Measurements from ENCODE around the gene LAMA2. TPM values are rescaled to one million over a fixed set of nuclear protein-coding genes. Genes with fewer than 3 reads are reported as not detected.

LAMA2 gene
- total and polyA plus RNA-seq, 5 donors from 2014 or later, result 0.06 to 0.47 (median 0.09) TPM

GRCh38 chr6:129289442-129289841 is 406.5 kb downstream of the LAMA2 start:
- no peaks in the 10 kb centered on the region for H3K4me1 Mint-ChIP-seq
- H3K27ac ChIP-seq (ENCODE audit: insufficient read depth, low read length, poor library complexity, severe bottlenecking), result no peak overlapping the region
- H3K36me3 ChIP-seq (ENCODE audit: control insufficient read depth, insufficient read depth, low read length), result no peaks in the 10 kb centered on the region
- ATAC-seq (ENCODE audit: low read depth in 2 of 2), result no peak
- no peak overlapping the region for H3K4me3 Mint-ChIP-seq
- no peaks in the 10 kb centered on the region for H3K9me3 Mint-ChIP-seq
- H3K4me3 ChIP-seq (ENCODE audit: low read depth, low read length), result no peak overlapping the region
- no peaks in the 10 kb centered on the region for H3K4me1 ChIP-seq (ENCODE audit: control insufficient read depth, insufficient read depth, low read length, poor library complexity, severe bottlenecking)
- H3K27ac Mint-ChIP-seq, result no peak overlapping the region
- no peak for DNase-seq
- no peaks in the 10 kb centered on the region for H3K36me3 Mint-ChIP-seq
- H3K27me3 Mint-ChIP-seq, result peaks cover 6% of the 10 kb centered on the region
- H3K9me3 ChIP-seq (ENCODE audit: control insufficient read depth in 2 of 2, low read length in 2 of 2), result no peaks in the 10 kb centered on the region
- peaks cover 3% of the 10 kb centered on the region for H3K27me3 ChIP-seq (ENCODE audit: control insufficient read depth, insufficient read depth, low read length)

- Histone ChIP-seq H3K4me1 (ENCODE audit: control insufficient read depth, insufficient read depth, low read length, poor library complexity, severe bottlenecking) (no peaks in the 10 kb centered on the region), H3K27ac (ENCODE audit: insufficient read depth, low read length, poor library complexity, severe bottlenecking) (no peak overlapping the region), H3K9me3 (ENCODE audit: control insufficient read depth in 2 of 2, low read length in 2 of 2) (no peaks in the 10 kb centered on the region), H3K4me3 (ENCODE audit: low read depth, low read length) (no peak overlapping the region), H3K27me3 (ENCODE audit: control insufficient read depth, insufficient read depth, low read length) (peaks cover under 1% of the 10 kb centered on the region), H3K36me3 (ENCODE audit: control insufficient read depth, insufficient read depth, low read length) (no peaks in the 10 kb centered on the region)
- Mint-ChIP-seq H3K36me3 (no peaks in the 10 kb centered on the region), H3K27me3 (peaks cover 6% of the 10 kb centered on the region), H3K4me1 (no peaks in the 10 kb centered on the region), H3K4me3 (no peak overlapping the region), H3K27ac (no peak overlapping the region), H3K9me3 (no peaks in the 10 kb centered on the region)
- ATAC-seq (ENCODE audit: low read depth in 2 of 2) (no peak), DNase-seq (no peak)
Measured at GRCh38 chr6:129292836-129293235, 409.9 kb downstream of the LAMA2 start.

- Histone ChIP-seq H3K4me1 (ENCODE audit: control insufficient read depth, insufficient read depth, low read length, poor library complexity, severe bottlenecking) (no peaks in the 10 kb centered on the region), H3K27ac (ENCODE audit: insufficient read depth, low read length, poor library complexity, severe bottlenecking) (no peak overlapping the region), H3K4me3 (ENCODE audit: low read depth, low read length) (no peak overlapping the region), H3K36me3 (ENCODE audit: control insufficient read depth, insufficient read depth, low read length) (no peaks in the 10 kb centered on the region), H3K9me3 (ENCODE audit: control insufficient read depth in 2 of 2, low read length in 2 of 2) (no peaks in the 10 kb centered on the region), H3K27me3 (ENCODE audit: control insufficient read depth, insufficient read depth, low read length) (no peaks in the 10 kb centered on the region)
- H3K27me3 Mint-ChIP-seq, result peaks cover 16% of the 10 kb centered on the region
- no peak for ATAC-seq (ENCODE audit: low read depth in 2 of 2)
- H3K9me3 Mint-ChIP-seq, result no peaks in the 10 kb centered on the region
- DNase-seq, result no peak
- no peak overlapping the region for H3K27ac Mint-ChIP-seq
- H3K36me3 Mint-ChIP-seq, result no peaks in the 10 kb centered on the region
- no peak overlapping the region for H3K4me3 Mint-ChIP-seq
- H3K4me1 Mint-ChIP-seq, result no peaks in the 10 kb centered on the region
Measured at GRCh38 chr6:129297592-129297991, 414.7 kb downstream of the LAMA2 start.

- no peak for ATAC-seq (ENCODE audit: low read depth in 2 of 2)
- Histone ChIP-seq H3K27ac (ENCODE audit: insufficient read depth, low read length, poor library complexity, severe bottlenecking) (no peak overlapping the region), H3K9me3 (ENCODE audit: control insufficient read depth in 2 of 2, low read length in 2 of 2) (no peaks in the 10 kb centered on the region), H3K4me3 (ENCODE audit: low read depth, low read length) (no peak overlapping the region), H3K4me1 (ENCODE audit: control insufficient read depth, insufficient read depth, low read length, poor library complexity, severe bottlenecking) (no peaks in the 10 kb centered on the region), H3K27me3 (ENCODE audit: control insufficient read depth, insufficient read depth, low read length) (peaks cover 1% of the 10 kb centered on the region), H3K36me3 (ENCODE audit: control insufficient read depth, insufficient read depth, low read length) (no peaks in the 10 kb centered on the region)
- no peak overlapping the region for H3K27ac Mint-ChIP-seq
- H3K36me3 Mint-ChIP-seq, result no peaks in the 10 kb centered on the region
- no peak for DNase-seq
- no peaks in the 10 kb centered on the region for H3K4me1 Mint-ChIP-seq
- H3K9me3 Mint-ChIP-seq, result peaks cover 0 to 2% (median 0%) of the 10 kb centered on the region in 7 donors
- peaks cover 15% of the 10 kb centered on the region for H3K27me3 Mint-ChIP-seq
- H3K4me3 Mint-ChIP-seq, result no peak overlapping the region
Measured at GRCh38 chr6:129302671-129303070, 419.7 kb downstream of the LAMA2 start.

GRCh38 chr6:129306826-129307225 is 423.9 kb downstream of the LAMA2 start:
- no peaks in the 10 kb centered on the region for H3K4me1 Mint-ChIP-seq
- H3K27ac Mint-ChIP-seq, result no peak overlapping the region
- H3K4me1 ChIP-seq (ENCODE audit: control insufficient read depth, insufficient read depth, low read length, poor library complexity, severe bottlenecking), result no peaks in the 10 kb centered on the region
- peaks cover 5% of the 10 kb centered on the region for H3K27me3 ChIP-seq (ENCODE audit: control insufficient read depth, insufficient read depth, low read length)
- ATAC-seq (ENCODE audit: low read depth in 2 of 2) (no peak), DNase-seq (no peak)
- H3K27me3 Mint-ChIP-seq, result peaks cover 9% of the 10 kb centered on the region
- no peak overlapping the region for H3K4me3 Mint-ChIP-seq
- no peaks in the 10 kb centered on the region for H3K36me3 ChIP-seq (ENCODE audit: control insufficient read depth, insufficient read depth, low read length)
- no peaks in the 10 kb centered on the region for H3K36me3 Mint-ChIP-seq
- H3K4me3 ChIP-seq (ENCODE audit: low read depth, low read length), result no peak overlapping the region
- H3K27ac ChIP-seq (ENCODE audit: insufficient read depth, low read length, poor library complexity, severe bottlenecking), result no peak overlapping the region
- peaks cover 0 to 2% (median 0%) of the 10 kb centered on the region in 7 donors for H3K9me3 Mint-ChIP-seq
- H3K9me3 ChIP-seq (ENCODE audit: control insufficient read depth in 2 of 2, low read length in 2 of 2), result no peaks in the 10 kb centered on the region

GRCh38 chr6:129307845-129308244 is 424.9 kb downstream of the LAMA2 start:
- H3K27ac ChIP-seq (ENCODE audit: insufficient read depth, low read length, poor library complexity, severe bottlenecking), result no peak overlapping the region
- no peaks in the 10 kb centered on the region for H3K4me1 Mint-ChIP-seq
- peaks cover 5% of the 10 kb centered on the region for H3K27me3 ChIP-seq (ENCODE audit: control insufficient read depth, insufficient read depth, low read length)
- H3K36me3 ChIP-seq (ENCODE audit: control insufficient read depth, insufficient read depth, low read length), result no peaks in the 10 kb centered on the region
- H3K4me3 ChIP-seq (ENCODE audit: low read depth, low read length), result no peak overlapping the region
- no peak overlapping the region for H3K4me3 Mint-ChIP-seq
- H3K9me3 Mint-ChIP-seq, result peaks cover 0 to 2% (median 0%) of the 10 kb centered on the region in 7 donors
- no peaks in the 10 kb centered on the region for H3K36me3 Mint-ChIP-seq
- DNase-seq (no peak), ATAC-seq (ENCODE audit: low read depth in 2 of 2) (no peak)
- no peaks in the 10 kb centered on the region for H3K27me3 Mint-ChIP-seq
- H3K4me1 ChIP-seq (ENCODE audit: control insufficient read depth, insufficient read depth, low read length, poor library complexity, severe bottlenecking), result no peaks in the 10 kb centered on the region
- no peaks in the 10 kb centered on the region for H3K9me3 ChIP-seq (ENCODE audit: control insufficient read depth in 2 of 2, low read length in 2 of 2)
- H3K27ac Mint-ChIP-seq, result no peak overlapping the region

- DNase-seq (no peak), ATAC-seq (ENCODE audit: low read depth in 2 of 2) (no peak)
- H3K36me3 Mint-ChIP-seq, result no peaks in the 10 kb centered on the region
- no peak overlapping the region for H3K4me3 Mint-ChIP-seq
- Histone ChIP-seq H3K4me1 (ENCODE audit: control insufficient read depth, insufficient read depth, low read length, poor library complexity, severe bottlenecking) (no peaks in the 10 kb centered on the region), H3K4me3 (ENCODE audit: low read depth, low read length) (no peak overlapping the region), H3K27ac (ENCODE audit: insufficient read depth, low read length, poor library complexity, severe bottlenecking) (no peak overlapping the region), H3K27me3 (ENCODE audit: control insufficient read depth, insufficient read depth, low read length) (peaks cover 5% of the 10 kb centered on the region), H3K9me3 (ENCODE audit: control insufficient read depth in 2 of 2, low read length in 2 of 2) (no peaks in the 10 kb centered on the region), H3K36me3 (ENCODE audit: control insufficient read depth, insufficient read depth, low read length) (no peaks in the 10 kb centered on the region)
- H3K4me1 Mint-ChIP-seq, result no peaks in the 10 kb centered on the region
- H3K27ac Mint-ChIP-seq, result no peak overlapping the region
- H3K27me3 Mint-ChIP-seq, result no peaks in the 10 kb centered on the region
- H3K9me3 Mint-ChIP-seq, result peaks cover 0 to 2% (median 0%) of the 10 kb centered on the region in 7 donors
Measured at GRCh38 chr6:129309154-129309553, 426.2 kb downstream of the LAMA2 start.

- ATAC-seq (ENCODE audit: low read depth in 2 of 2) (no peak), DNase-seq (no peak)
- H3K4me1 Mint-ChIP-seq, result no peaks in the 10 kb centered on the region
- Histone ChIP-seq H3K4me1 (ENCODE audit: control insufficient read depth, insufficient read depth, low read length, poor library complexity, severe bottlenecking) (no peaks in the 10 kb centered on the region), H3K9me3 (ENCODE audit: control insufficient read depth in 2 of 2, low read length in 2 of 2) (no peaks in the 10 kb centered on the region), H3K27ac (ENCODE audit: insufficient read depth, low read length, poor library complexity, severe bottlenecking) (no peak overlapping the region), H3K36me3 (ENCODE audit: control insufficient read depth, insufficient read depth, low read length) (no peaks in the 10 kb centered on the region), H3K4me3 (ENCODE audit: low read depth, low read length) (no peak overlapping the region), H3K27me3 (ENCODE audit: control insufficient read depth, insufficient read depth, low read length) (peaks cover 4% of the 10 kb centered on the region)
- no peak overlapping the region for H3K27ac Mint-ChIP-seq
- peaks cover 0 to 2% (median 0%) of the 10 kb centered on the region in 7 donors for H3K9me3 Mint-ChIP-seq
- no peak overlapping the region for H3K4me3 Mint-ChIP-seq
- H3K27me3 Mint-ChIP-seq, result no peaks in the 10 kb centered on the region
- no peaks in the 10 kb centered on the region for H3K36me3 Mint-ChIP-seq
Measured at GRCh38 chr6:129312880-129313279, 429.9 kb downstream of the LAMA2 start.
